ENCODE measurements around the gene GTF3C4. TPM values are rescaled to one million over a fixed set of nuclear protein-coding genes. Genes with fewer than 3 reads are reported as not detected.

Gene GTF3C4
- total RNA-seq, 2 donors from 2014 or later, result 14.4 to 18.8 TPM

DNA sequence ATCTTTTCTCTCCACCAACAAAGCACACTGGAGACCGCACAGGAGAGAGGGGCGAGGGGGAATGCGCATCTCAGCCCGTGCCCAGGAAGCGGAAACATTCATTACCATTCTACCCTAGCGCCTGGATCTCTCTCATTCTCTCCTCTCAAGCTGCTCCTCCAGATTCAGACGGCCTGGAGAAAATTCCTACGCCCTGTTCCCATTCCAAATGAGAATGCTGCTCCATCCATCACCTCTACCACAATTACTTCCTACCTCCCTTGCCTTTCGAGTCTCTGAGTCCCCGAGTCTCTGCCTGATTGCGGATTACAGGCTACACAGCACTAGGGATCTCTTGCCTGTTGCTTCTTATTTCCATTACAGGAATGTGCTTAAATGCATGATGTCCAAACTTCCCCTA, 7.1 kb upstream of the GTF3C4 start:
- ATAC-seq (no peak), DNase-seq (ENCODE audit: low spot score) (no peak)
- H3K4me1 Mint-ChIP-seq (ENCODE audit: low read depth in 2 of 2), result peaks cover 4 to 7% of the 10 kb centered on the region in 2 donors
- no peaks in the 10 kb centered on the region for H3K9me3 Mint-ChIP-seq
- no peak overlapping the region for H3K27ac Mint-ChIP-seq
- H3K27me3 Mint-ChIP-seq, result no peaks in the 10 kb centered on the region
- no peak overlapping the region for H3K4me3 Mint-ChIP-seq
- peaks cover 9% of the 10 kb centered on the region for H3K36me3 Mint-ChIP-seq

DNA sequence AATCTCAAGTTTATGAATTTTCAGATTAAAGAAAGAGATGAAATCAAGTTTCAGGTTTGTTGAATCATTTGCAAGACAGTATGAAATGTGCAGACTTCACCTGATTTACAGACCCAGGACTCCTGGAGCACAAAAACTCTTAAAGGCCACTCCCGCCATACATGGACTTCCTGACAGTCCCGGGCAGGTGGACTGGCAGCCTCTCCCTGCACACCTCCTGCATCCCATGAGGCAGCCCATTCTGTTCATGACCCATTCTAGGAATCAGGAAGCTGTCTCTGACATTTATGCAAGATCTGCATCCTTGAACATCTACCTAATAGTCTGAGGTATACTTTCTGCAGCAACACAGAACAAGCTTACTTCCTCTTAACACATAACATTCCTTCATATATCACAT, 6.4 kb upstream of the GTF3C4 start:
- no peaks in the 10 kb centered on the region for H3K27me3 Mint-ChIP-seq
- H3K4me3 Mint-ChIP-seq, result no peak overlapping the region
- no peak for ATAC-seq
- no peak for DNase-seq (ENCODE audit: low spot score)
- H3K27ac Mint-ChIP-seq, result no peak overlapping the region
- peaks cover 4% of the 10 kb centered on the region for H3K36me3 Mint-ChIP-seq
- no peaks in the 10 kb centered on the region for H3K9me3 Mint-ChIP-seq
- peaks cover 8 to 10% of the 10 kb centered on the region in 2 donors for H3K4me1 Mint-ChIP-seq (ENCODE audit: low read depth in 2 of 2)

DNA sequence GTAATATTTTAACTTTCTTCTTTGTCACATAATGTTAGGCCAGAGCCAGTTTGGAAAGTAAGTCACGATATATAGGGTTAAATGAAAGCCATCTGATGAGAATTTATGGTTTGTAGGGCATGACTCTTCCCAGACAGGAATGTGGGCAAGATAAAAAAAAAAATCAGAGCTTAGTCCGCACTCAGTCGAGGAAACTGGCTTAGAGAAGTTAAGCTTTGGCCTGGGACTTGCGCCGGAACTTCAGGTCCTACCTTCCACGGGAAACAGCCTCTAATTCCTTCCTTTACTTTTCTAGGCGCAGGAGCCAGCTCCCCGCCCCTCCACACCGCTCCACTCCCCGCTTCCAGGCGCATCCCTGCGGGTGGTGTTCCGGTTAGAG, 956 bp upstream of the GTF3C4 start:
- Mint-ChIP-seq H3K4me3 (peak overlapping the region; percentile 92), H3K27me3 (no peaks in the 10 kb centered on the region), H3K36me3 (peaks cover 9% of the 10 kb centered on the region), H3K27ac (peak overlapping the region; percentile 83 to 89), H3K9me3 (no peaks in the 10 kb centered on the region), H3K4me1 (ENCODE audit: low read depth in 2 of 2) (peaks cover 33 to 37% of the 10 kb centered on the region in 2 donors)
- DNase-seq (ENCODE audit: low spot score) (no peak), ATAC-seq (no peak)

DNA sequence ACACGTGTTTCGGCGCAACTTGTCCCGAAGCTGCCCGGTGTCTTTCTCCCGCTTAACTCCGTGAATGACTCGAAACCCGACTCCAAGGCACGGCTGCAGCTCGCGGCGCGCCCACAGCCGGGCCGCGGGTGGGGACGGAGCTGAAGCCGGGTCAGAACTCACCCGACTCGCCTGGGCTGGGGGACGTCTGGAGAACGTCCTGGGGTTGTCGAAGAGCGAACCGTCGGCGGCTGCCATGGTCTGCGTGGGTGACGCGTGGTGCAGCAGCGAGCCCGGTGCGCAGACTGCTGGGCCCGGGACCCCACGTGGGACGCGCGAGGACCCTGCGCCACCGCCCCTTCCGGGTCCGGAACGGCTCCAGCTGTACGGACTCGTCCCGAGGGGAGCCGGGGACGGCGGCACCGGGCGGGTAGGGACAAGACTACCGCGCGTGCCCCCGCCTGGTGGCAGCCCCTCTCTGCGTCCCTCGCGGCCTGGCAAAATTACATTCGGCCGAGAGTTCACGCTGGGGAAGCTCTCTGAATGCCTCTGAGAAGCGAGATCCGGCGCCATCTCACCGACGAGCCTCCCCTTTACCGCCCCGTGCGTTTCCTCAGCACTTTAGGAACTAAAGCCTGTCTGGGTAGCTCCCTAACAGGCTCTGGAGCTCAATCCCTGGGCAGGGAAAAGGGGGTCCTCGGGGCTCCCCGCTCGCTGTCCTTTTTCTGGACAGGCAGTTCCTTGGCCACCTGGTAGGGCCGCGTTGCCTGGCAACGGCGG, 387 bp upstream of the GTF3C4 start, which contains the start of gene DDX31:
TSS of gene DDX31 (minus strand) at position 286 of the 759 bp plus-strand sequence. CDS start at position 237, 49 bp downstream.
- DNase-seq (ENCODE audit: low spot score), result peak; percentile 90
- H3K9me3 Mint-ChIP-seq, result no peaks in the 10 kb centered on the region
- peak within 1 kb of the TSS; percentile 92 for H3K4me3 Mint-ChIP-seq
- no peaks in the 10 kb centered on the region for H3K27me3 Mint-ChIP-seq
- peak within 1 kb of the TSS; percentile 83 to 89 for H3K27ac Mint-ChIP-seq
- peaks cover 33 to 41% of the 10 kb centered on the region in 2 donors for H3K4me1 Mint-ChIP-seq (ENCODE audit: low read depth in 2 of 2)
- peak; percentile 96 for ATAC-seq
- peaks cover 9% of the 10 kb centered on the region for H3K36me3 Mint-ChIP-seq

DNA sequence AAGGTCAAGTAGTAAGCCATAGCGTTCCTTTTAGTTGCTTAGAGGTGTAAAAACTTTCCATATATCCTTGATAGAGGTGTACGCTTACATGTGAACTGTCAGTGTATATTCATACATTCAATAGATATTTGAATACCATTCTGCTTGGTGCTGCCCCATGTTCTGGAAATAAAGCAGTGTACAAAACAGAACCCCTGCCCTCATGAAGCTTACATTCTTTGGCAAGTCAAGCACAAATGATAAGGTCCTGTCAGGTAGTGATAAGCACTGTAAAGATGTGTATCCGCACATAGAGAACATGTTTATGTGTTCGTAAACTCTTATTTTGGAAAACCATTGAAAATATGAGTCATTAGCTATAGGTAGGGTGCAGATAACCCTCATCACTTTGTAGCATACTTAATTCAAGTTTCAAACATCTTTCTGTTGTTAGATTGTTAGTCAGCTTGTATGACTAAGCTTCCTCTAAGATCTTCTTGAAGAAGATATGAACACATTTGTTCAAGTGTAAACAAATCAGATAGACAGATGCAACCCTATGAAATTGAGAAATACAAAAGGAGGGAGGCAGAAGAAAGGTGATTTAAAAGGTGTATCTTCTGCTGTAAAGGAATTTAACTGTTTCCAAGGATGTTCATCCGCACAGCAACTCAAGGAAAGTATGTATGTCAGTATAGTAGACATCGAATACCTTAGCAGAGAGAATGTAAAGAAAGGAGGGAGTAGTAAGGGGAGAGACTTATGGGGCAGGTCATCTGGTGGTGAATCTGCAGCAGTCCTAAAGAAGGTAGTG, 1.6 kb downstream of the GTF3C4 start:
- Mint-ChIP-seq H3K9me3 (no peaks in the 10 kb centered on the region), H3K27me3 (no peaks in the 10 kb centered on the region), H3K4me3 (peak overlapping the region; percentile 82), H3K27ac (peak overlapping the region; percentile 83 to 89), H3K4me1 (ENCODE audit: low read depth in 2 of 2) (peaks cover 33 to 41% of the 10 kb centered on the region in 2 donors), H3K36me3 (peaks cover 9% of the 10 kb centered on the region)
- DNase-seq (ENCODE audit: low spot score), result no peak
- ATAC-seq, result no peak

DNA sequence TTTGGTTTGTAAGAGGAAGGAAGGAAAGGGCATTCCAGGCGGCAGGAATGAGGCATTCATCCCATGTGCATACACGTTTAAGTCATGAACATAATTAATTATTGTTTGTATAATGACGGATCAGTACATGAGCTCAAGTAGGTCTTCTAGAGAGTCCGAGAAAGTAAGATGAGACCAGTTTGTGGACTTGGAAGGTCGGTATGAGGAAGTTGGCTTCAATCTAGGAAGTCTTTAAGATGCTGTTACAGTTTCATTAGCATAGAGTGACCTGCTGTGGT, 2.1 kb downstream of the GTF3C4 start:
- Mint-ChIP-seq H3K27me3 (no peaks in the 10 kb centered on the region), H3K9me3 (no peaks in the 10 kb centered on the region), H3K27ac (peak overlapping the region in 1 of 2 donors; percentile 83), H3K4me3 (peak overlapping the region; percentile 82), H3K36me3 (peaks cover 9% of the 10 kb centered on the region), H3K4me1 (ENCODE audit: low read depth in 2 of 2) (peaks cover 35 to 41% of the 10 kb centered on the region in 2 donors)
- no peak for ATAC-seq
- DNase-seq (ENCODE audit: low spot score), result no peak

DNA sequence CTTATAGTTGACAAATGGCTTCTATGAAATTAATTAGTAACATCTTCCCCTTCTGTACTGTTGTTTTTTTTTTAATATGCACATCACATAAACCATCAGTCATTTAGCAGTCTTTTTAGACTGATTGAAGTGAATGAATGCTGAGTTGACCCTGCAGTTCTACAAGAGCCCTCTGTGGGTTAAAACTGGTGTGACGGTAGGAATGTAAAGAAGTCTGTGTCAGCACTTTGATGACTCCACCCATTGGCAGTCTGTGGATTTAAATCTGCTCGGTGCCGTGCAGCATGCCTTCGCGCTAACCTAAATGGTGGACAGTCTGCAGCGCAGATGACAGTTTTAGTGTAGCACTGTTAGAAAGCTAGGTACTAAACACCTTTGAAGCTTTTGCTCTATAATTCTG, 3.1 kb downstream of the GTF3C4 start:
- H3K4me3 Mint-ChIP-seq, result peak overlapping the region; percentile 48
- no peak overlapping the region for H3K27ac Mint-ChIP-seq
- peaks cover 26 to 35% of the 10 kb centered on the region in 2 donors for H3K4me1 Mint-ChIP-seq (ENCODE audit: low read depth in 2 of 2)
- H3K27me3 Mint-ChIP-seq, result no peaks in the 10 kb centered on the region
- H3K9me3 Mint-ChIP-seq, result no peaks in the 10 kb centered on the region
- H3K36me3 Mint-ChIP-seq, result peaks cover 9% of the 10 kb centered on the region
- DNase-seq (ENCODE audit: low spot score) (no peak), ATAC-seq (no peak)

DNA sequence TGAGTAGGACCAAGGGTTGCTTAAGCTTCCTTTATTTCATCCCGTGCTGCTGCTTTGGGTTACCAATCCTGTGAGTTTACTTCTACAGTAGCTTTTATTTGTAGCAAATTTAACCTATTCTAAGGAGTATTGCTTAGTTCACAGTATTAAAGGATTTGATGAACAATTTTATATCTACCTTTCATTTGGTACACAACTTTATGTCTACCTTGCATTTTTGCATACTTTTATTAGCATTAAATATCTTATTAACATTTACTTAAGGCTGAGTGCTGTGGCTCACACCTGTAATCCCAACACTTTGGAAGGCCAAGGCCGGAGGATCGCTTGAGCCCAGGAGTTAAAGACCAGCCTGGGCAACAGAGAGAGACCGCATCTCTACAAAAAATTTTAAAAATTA, 4.2 kb downstream of the GTF3C4 start:
- no peak for DNase-seq (ENCODE audit: low spot score)
- H3K9me3 Mint-ChIP-seq, result no peaks in the 10 kb centered on the region
- peaks cover 28 to 39% of the 10 kb centered on the region in 2 donors for H3K4me1 Mint-ChIP-seq (ENCODE audit: low read depth in 2 of 2)
- ATAC-seq, result no peak
- no peak overlapping the region for H3K4me3 Mint-ChIP-seq
- no peak overlapping the region for H3K27ac Mint-ChIP-seq
- H3K36me3 Mint-ChIP-seq, result peaks cover 20% of the 10 kb centered on the region
- H3K27me3 Mint-ChIP-seq, result no peaks in the 10 kb centered on the region

DNA sequence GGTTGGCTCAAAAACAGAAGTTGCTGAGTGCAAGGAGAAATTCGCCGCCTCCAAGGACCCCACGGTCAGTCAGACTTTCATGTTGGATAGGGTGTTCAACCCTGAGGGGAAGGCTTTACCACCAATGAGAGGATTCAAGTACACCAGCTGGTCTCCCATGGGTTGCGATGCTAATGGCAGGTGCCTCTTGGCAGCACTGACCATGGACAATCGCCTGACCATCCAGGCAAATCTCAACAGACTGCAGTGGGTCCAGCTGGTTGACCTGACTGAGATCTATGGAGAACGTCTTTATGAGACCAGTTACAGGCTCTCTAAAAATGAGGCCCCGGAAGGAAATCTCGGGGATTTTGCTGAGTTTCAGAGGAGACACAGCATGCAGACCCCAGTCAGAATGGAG, 7.7 kb downstream of the GTF3C4 start:
- H3K27me3 Mint-ChIP-seq, result no peaks in the 10 kb centered on the region
- H3K36me3 Mint-ChIP-seq, result peaks cover 18% of the 10 kb centered on the region
- H3K9me3 Mint-ChIP-seq, result no peaks in the 10 kb centered on the region
- H3K4me1 Mint-ChIP-seq (ENCODE audit: low read depth in 2 of 2), result peaks cover 19 to 37% of the 10 kb centered on the region in 2 donors
- no peak overlapping the region for H3K4me3 Mint-ChIP-seq
- no peak overlapping the region for H3K27ac Mint-ChIP-seq
- DNase-seq (ENCODE audit: low spot score) (no peak), ATAC-seq (no peak)

DNA sequence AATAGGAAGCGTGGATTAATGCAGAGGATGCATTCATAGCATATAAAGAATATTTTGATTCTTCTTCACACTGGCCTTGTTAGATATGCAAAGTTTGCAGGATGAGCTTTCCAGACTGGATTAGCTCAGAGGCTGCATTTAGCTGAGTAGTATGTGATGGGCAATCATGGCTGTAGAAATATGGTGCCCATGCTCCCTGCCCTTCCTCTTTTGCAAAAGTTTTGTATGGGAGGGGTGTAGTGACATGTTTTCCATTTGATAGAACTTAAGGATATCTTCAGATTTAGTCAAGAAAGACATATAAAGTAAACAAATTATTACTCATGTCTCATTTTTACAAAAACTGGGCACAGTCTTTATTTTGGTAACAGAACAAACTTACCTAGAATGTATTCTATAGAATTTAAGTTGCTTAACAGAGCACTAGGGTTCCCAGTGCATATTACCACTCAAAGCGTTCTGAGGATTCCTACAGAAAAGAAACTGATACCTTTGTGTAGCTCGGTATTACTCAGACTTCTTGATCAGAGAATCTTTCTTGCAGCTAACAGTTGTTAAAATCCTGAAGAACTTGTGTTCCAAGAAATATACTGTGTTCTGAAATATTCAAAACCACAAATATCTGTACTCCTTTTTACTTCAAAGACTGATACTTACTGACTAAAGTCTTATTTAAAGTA, 9.8 kb downstream of the GTF3C4 start:
- H3K4me3 Mint-ChIP-seq, result peak overlapping the region; percentile 67
- H3K27ac Mint-ChIP-seq, result peak overlapping the region in 1 of 2 donors; percentile 71
- no peaks in the 10 kb centered on the region for H3K9me3 Mint-ChIP-seq
- H3K4me1 Mint-ChIP-seq (ENCODE audit: low read depth in 2 of 2), result peaks cover 15 to 32% of the 10 kb centered on the region in 2 donors
- no peak for DNase-seq (ENCODE audit: low spot score)
- peak in 1 of 2 donors; percentile 81 for ATAC-seq
- H3K27me3 Mint-ChIP-seq, result no peaks in the 10 kb centered on the region
- peaks cover 32% of the 10 kb centered on the region for H3K36me3 Mint-ChIP-seq

DNA sequence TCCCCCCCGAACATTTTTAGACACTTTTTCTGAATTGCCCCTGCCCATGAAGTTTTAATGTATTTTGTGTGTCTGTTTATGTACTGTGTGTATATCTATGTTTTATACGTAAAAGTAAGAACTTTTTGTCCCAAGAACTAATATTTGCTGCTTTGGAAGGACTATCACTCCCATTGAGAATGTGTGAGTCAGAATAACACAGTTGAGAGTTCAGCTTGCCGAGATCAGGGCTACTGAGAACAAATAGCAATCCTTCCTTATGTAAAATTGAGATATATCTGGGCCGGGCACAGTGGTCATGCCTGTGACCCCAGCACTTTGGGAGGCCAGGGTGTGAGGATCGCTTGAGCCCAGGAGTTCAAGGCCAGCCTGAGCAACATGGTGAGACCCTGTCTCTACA, 11.3 kb downstream of the GTF3C4 start:
- Mint-ChIP-seq H3K27ac (no peak overlapping the region), H3K4me1 (ENCODE audit: low read depth in 2 of 2) (peaks cover 15 to 32% of the 10 kb centered on the region in 2 donors), H3K36me3 (peaks cover 32% of the 10 kb centered on the region), H3K4me3 (peak overlapping the region; percentile 31), H3K9me3 (no peaks in the 10 kb centered on the region), H3K27me3 (no peaks in the 10 kb centered on the region)
- DNase-seq (ENCODE audit: low spot score) (no peak), ATAC-seq (no peak)

DNA sequence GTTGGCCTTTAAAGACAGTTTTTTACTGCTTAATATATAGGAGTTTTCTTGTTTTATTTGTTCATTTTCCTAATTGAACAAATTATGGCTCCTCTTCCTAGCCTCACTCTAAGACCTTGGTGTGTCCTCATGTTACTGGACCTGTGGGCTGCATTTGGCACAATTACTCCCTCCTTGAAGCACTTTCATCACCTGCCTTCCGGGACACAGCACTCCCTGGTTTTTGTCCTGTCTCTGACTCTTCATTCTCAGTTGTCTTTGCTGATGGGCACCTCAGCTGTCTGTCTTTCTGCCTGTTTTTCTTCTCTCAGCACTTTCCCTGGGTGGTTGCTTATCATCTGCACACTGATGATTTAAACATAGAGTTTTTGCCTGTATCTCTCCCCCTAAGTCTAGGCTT, 13.6 kb downstream of the GTF3C4 start:
- H3K9me3 Mint-ChIP-seq, result no peaks in the 10 kb centered on the region
- H3K27ac Mint-ChIP-seq, result no peak overlapping the region
- no peaks in the 10 kb centered on the region for H3K27me3 Mint-ChIP-seq
- no peak for DNase-seq (ENCODE audit: low spot score)
- peaks cover 27% of the 10 kb centered on the region for H3K36me3 Mint-ChIP-seq
- peaks cover 12 to 32% of the 10 kb centered on the region in 2 donors for H3K4me1 Mint-ChIP-seq (ENCODE audit: low read depth in 2 of 2)
- no peak overlapping the region for H3K4me3 Mint-ChIP-seq
- no peak for ATAC-seq

DNA sequence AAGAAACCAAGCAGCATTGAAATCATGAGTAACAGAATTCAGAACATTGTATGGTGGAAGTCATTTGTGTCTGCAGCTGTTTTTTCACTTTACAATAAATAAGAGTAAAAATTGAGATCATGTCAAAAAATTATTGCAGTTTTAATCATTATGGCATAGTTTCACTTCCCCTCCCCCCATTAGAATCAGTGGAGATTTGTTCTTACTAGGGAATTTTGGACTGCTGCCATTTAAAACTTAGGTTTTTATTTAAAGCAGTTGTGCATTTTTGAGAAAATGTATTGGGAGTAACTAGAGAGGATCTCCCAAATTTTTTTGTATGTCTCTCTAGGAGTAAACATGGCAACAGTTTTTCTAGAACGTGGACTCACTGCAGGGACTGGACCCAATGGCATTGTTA, 20.4 kb downstream of the GTF3C4 start:
- Mint-ChIP-seq H3K27ac (no peak overlapping the region), H3K4me3 (no peak overlapping the region), H3K27me3 (no peaks in the 10 kb centered on the region), H3K4me1 (ENCODE audit: low read depth in 2 of 2) (peaks cover 3 to 5% of the 10 kb centered on the region in 2 donors), H3K9me3 (no peaks in the 10 kb centered on the region), H3K36me3 (peaks cover 16% of the 10 kb centered on the region)
- ATAC-seq (no peak), DNase-seq (ENCODE audit: low spot score) (no peak)

DNA sequence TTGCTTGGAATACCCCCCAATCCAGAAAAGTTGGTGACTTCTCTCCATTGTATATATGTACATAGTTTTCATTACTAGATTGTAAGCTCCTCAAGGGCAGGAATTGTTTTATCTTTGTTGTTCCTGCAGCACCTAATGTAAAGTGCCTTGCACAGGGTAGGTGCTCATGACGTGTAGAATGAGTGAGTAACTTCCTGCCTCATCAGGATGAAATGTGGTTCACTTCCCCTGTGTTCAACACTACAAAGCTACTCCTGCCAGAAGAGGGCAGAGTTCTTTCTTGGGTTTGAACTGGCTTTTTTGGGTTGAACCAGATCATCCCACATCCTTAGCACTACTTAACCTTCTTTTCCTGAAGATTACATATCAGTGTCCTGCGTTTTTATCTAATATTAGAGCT, 23.9 kb downstream of the GTF3C4 start:
- DNase-seq (ENCODE audit: low spot score) (peak; percentile 66), ATAC-seq (peak; percentile 65 to 77)
- H3K4me1 Mint-ChIP-seq (ENCODE audit: low read depth in 2 of 2), result peaks cover 3 to 5% of the 10 kb centered on the region in 2 donors
- H3K4me3 Mint-ChIP-seq, result no peak overlapping the region
- H3K27ac Mint-ChIP-seq, result no peak overlapping the region
- H3K36me3 Mint-ChIP-seq, result peaks cover 43% of the 10 kb centered on the region
- H3K9me3 Mint-ChIP-seq, result peaks cover 4% of the 10 kb centered on the region
- H3K27me3 Mint-ChIP-seq, result peaks cover 6 to 9% of the 10 kb centered on the region in 2 donors

Data from natural killer cell treated with Interleukin-12 subunit alpha and Interleukin-12 subunit beta and Interleukin-15 and Interleukin-18, amount 100 ng/mL, for 72 hours (primary cell).